GM20431 (cell line): Measurements from ENCODE around the gene SEPTIN5.

Experiments used
- in situ Hi-C: fragments of 300-500 bp; cut with MseI, MboI; formaldehyde crosslinking; loops from one replicate; pipeline ENCODE4 v1.15.0; 2020; ENCODE audit warnings: low sequenced_read_pairs; ENCODE audit not compliant: unreplicated experiment

Gene SEPTIN5

GRCh38 chr22:19703869-19704268, 10.4 kb upstream of the SEPTIN5 start:
- in situ Hi-C loops, result no loop called here

- in situ Hi-C loops, result no loop called here
These were observed 9.8 kb upstream of the SEPTIN5 start for GRCh38 chr22:19704355-19705015.

- in situ Hi-C loops, result no loop called here
These were observed 8.9 kb upstream of the SEPTIN5 start for GRCh38 chr22:19705181-19705934.

DNA sequence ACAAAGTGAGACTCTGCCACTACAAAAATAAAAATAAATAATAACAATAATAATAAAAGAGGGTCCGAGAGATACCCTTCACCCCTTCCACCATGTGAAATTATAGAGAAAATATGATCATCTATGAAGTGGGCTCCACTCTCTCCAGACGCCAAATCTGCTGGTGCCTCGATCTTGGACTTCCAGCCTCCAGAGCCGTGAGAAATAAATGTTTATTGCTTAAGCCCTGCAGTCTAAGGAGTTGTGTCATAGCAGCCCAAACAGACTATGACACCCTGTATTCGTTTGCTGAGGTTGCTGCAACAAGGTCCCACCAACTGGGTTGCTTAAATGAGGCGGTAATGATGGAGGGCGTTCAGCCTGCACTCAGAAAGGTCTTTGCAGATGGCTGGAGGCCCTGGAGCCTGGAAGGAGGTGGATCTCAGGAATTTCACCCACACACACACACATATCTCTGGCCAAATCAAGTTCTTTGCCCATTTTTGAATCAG, 7.6 kb upstream of the SEPTIN5 start:
- in situ Hi-C loops, result no loop called here

DNA sequence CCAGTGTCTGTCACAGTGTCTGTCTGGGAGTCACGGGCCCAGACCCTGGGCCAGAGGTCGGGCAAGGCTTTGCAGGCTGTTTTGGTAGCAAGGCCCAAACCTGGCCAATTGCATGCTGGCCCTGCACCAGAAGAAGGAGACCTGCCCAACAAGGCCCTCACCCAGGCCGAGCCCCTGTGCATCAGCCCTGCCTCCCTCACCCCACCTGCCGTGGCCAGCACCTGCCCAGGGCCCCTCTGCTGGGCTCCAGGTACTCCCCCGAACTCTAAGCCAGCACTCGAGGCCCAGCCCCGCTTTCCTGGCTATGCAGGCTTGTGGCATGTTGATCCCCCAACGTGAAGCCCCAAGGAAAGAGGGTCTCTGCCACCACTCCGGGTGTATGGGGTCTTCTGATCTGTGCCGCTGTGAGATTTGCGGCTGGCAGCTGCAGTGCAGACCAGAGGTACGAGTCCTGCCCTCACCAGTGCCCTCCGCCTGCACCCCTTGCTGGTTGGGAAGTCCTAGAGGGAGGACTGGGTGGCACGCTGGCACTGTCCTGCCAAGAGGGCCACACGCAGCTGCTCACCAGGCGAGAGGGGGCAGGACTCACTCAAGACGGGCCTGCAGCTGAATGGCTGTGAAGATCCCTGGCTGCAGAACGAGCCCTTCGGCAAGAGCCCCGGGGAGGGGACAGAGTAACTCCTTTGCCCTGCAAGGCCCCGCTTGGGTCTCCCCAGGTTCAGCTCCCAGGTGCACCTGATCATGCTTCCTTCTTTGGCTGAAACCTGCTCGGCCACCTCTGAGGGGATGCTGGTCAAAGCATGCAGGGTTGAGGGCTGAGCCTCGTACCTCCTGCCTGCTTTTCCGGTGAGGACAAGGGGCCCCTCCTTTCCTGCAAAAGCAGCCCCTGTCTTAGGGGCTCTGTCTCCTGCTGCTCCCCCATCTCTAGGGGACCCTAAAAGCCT, 6.7 kb upstream of the SEPTIN5 start:
- in situ Hi-C loops, result no loop called here

GRCh38 chr22:19708321-19709011, 5.8 kb upstream of the SEPTIN5 start:
- in situ Hi-C loops, result no loop called here

DNA sequence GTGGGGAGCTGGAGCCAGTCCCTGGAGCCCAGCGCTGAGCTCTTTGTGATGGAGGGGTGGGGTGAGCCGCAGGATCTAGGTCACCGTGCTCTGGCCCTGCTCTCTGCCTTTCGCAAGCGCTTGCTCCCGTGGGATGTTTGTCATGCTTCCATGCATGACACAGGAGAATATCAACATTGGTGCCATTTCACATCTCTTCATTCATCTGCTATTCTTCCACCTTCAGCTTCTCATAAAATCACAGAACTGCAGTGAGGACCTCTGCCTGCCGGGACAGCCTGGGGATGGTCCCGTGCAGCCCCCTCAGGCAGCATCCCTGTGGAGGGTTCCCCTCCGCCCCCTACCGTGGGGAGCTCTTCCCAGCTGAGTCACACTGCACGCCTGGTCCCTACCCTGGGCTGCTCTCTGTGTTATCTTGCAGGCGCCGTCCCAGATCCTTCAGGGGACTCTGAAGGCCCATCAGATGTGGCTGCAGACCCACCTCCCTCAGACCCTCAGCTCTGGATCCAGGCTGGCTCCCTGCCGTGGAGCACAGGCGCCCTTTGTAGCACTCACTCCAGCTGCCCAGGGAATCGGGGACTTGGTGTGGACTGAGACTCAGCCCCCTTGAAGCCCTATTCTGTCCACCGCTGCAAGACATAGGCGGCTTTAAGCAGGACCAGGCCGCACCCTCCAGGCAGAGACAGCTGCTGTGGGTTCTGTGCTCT, 5.1 kb upstream of the SEPTIN5 start:
- in situ Hi-C loops, result no loop called here

DNA sequence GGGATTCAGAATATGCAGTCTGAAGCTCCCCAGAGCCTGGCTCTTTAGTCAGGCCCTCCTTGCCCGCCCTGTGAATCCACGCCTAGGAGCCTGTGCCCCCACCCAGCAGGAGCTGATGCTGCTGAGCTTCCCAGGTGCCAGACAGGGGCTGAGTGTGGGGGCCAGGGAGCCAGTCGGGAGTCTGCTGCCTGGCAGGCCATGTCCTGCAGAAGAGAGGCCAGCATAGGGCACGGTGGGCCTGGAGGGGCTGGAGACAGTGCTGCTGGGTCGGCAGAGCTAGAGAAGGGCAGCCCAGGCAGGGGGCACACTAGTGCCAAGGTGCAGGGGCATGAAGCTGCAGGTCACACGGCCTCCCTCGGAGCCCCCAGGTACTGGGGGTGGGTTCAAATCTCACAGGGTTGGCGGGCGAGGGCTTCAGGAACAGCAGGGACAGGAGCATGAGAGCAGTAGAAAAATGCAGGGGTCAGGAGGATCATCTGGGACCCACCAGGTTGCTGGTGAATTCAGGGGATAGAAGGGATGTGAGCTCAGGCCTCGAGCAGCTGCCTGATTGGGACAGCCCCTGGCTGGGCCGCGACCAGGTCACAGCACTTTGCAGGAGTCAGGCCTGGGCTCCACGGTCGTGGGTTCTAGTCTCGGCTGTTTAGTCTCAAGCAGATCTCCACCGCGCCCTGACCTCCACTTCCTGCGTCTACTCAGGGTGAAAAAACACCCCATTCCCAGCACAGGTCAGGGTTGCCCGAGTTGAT, 4.1 kb upstream of the SEPTIN5 start:
- in situ Hi-C loops, result no loop called here

DNA sequence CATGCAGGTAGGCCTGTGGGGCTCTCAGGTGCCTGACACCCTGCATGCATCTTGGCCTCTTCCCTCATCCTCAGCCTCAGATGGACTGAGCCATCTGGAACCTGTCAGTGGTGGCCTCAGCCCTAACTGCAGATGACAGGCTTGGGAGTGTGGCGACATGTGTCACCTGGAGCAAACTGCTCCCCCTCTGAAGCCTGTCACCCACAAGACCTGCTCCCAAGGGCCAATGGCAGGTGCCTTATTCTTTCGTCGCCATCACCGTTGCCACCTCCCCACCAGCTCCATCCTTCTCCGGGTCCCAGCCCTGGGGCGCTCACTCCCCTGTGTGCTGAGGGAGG, 3.6 kb upstream of the SEPTIN5 start:
- in situ Hi-C loops, result no loop called here

DNA sequence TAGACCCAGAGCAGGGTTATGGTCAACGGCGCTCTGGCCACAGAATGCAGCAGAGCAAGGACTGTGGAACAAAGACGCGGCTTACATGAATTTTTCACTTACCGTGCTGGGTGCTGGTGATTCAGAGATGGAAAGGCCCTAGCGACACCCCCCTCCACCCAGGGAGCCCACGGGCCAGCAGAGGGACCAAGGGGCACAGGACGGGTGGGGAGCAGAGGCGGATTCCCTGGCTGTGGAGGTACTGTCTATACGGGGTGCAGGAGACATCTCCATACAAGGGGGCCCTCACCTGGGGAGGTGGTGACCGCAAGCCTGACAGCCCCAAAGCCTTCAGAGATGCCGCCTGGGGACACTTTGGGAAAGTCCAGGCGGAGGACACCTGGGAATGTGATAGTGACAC, 1.1 kb upstream of the SEPTIN5 start:
- in situ Hi-C loops, result no loop called here

DNA sequence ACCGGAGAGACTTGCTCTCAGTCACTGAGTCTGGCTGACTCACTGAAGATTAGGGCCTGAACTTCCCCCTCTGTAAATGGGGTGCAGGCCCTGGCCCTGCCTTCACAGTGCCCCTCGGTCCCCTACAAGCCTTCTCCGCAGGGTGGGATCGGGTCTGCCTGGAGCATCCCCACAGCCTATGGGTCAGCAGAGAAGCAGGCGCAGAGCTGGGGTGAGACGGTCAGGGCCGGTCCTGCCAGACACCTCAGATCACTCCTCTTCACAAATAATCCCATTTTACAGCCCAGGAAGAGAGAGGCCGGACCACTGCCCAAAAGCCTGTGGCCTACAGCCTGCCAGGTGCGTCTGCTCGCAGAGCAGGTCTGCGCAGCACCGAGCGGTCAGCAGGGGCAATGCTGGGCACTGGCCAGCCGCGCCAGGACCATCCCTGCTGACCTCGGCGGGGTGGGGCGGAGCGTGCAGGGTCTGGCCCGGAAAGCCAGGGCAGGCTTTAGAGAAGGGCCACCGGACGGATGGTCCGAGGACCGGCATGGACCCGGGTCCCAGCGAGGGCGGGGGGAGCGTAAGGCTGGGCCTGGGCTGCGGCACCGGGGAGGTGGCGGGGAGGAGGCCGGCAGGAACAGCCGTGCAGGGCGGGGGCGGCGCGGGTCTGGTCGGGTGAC, 522 bp upstream of the SEPTIN5 start:
- in situ Hi-C loops, result no loop called here

GRCh38 chr22:19715188-19715930, 1.1 kb downstream of the SEPTIN5 start:
- in situ Hi-C loops, result no loop called here

GRCh38 chr22:19716041-19716828, 1.9 kb downstream of the SEPTIN5 start:
- in situ Hi-C loops, result no loop called here

DNA sequence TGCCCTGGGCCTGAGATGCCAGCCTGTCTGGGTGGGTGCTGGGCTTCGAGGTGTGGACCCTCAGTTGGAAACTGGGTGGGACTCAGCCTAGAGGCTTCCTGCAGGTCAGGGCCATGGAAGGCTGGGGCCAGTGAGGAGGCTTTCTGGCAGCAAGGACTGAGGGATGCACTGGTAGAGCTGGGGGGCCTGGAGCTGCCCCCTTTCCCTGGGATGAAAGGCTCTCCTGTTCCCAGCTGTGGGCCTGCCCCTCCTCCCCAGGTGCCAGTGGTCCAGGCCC, 2.5 kb downstream of the SEPTIN5 start:
- in situ Hi-C loops, result no loop called here

DNA sequence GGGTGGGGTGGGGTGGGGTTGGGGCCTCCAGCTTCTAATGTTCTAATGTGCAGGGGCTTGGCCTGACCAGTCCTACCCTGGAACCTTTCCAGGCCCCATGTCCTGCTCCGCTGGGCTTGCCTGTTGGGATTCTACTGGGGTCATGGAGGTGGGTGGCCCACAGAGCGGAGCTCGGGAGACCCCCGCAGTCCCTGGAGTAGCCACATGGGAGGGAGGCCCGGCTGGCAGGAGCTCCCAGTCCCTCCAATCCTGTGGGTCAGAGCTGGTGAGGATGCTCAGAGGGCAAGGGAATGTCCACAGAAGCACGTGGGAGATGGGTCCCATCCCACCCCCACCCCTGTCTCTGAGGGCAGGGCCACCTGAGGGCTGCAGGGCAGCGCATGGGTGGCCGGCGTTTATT, 2.9 kb downstream of the SEPTIN5 start:
- in situ Hi-C loops, result no loop called here

DNA sequence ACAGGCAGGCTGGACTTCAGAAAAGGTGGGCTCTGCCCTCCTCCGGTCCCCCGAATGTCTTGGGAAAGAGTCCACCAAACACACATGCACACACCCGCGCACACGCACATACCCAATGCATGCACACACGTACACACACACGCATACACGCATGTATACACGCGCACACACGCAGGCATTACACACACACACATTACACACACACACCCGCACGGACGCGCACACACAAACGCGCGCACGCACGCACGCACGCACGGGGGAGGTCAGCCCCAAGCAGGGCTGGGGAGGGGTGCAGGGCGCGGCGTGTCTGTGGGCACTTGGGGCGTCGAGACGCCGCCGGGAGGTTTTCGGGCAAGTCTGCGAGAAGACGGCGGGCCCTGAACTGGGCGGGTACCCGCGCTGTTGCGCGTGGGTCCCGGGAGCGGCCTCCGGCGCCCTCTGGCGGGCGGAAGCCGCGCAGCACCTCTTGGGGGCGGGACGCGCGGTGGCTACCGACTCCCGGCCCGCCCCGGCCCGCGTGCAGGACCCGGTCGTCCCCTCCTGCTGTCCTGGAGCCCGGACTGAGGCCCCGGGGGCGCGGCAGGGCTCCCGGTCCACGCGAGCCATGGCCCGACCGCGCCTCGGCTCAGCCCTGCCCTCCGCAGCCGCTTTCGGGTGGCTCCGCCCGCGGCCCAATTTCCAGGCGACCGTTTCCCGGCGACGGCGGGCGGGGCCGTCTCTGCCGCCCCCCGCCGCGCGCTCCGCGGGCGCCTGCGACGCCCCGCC, 3.6 kb downstream of the SEPTIN5 start:
- in situ Hi-C loops, result no loop called here
